ENCODE measurements around the gene PLXND1.

The PLXND1 gene

DNA sequence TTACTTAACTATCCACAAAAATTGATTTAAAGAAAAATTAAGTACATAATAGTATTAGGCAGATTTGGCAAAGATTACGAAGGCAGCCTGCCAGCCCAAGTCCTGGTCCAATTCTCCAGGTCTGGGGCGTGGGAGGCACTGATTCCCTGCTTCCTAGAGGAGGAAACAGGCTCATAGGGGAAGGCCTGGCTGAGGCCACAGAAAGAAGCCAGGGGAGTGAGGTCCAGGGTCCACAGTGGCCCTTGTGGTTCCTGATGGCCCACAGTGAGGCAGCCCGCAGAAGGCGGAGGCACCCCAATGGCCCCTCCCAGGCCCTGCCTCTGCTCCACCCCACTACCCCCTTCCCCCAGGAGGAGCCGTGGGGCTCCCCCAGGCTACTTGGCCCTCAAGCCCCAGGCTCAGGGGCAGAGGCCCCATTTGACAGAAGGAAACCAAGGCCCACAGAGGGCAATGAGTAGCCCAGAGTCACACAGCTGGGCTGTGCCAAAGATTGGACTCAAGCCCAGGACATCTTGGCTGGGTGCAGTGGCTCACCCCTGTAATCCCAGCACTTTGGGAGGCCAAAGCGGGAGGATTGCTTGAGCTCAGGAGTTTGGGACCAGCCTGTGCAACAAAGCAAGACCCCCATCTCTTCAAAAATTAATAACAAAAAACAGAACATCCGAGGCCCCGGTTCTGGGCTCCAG, 42.5 kb downstream of the PLXND1 start:
- DNase-seq (ENCODE audit: low read depth) = no peak
- no peak overlapping the region for H3K4me3 ChIP-seq (ENCODE audit: low read depth, low read length)
- no peak for TF ChIP-seq CTCF (IDR thresholded peaks at IDR 0.05; ENCODE audit: insufficient read depth, low read depth, low read length, missing control alignments)

DNA sequence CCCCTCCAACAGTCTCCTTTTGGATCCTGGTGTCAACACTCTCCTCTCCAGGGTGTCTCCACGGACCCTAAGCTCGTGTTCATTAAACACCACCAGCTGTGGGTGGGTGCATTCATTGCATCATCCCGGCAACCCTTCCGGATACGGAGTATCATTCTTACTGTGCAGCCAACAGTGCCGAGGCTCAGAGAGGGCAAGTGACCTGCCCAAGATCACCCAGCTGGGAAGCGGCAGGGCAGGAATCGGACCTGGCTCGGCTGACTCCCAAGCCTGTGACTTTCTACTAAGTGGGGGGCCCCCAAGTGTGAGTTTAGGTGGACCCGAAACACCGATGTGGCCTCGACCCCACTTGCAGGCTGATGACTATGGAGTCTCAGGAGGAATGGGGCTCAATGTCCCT, 43.1 kb downstream of the PLXND1 start:
- no peak for TF ChIP-seq CTCF (IDR thresholded peaks at IDR 0.05; ENCODE audit: insufficient read depth, low read depth, low read length, missing control alignments)
- no peak overlapping the region for H3K4me3 ChIP-seq (ENCODE audit: low read depth, low read length)
- DNase-seq (ENCODE audit: low read depth) = no peak

- no peak for DNase-seq (ENCODE audit: low read depth)
- H3K4me3 ChIP-seq (ENCODE audit: low read depth, low read length) = no peak overlapping the region
- no peak for TF ChIP-seq CTCF (IDR thresholded peaks at IDR 0.05; ENCODE audit: insufficient read depth, low read depth, low read length, missing control alignments)
Measured at GRCh38 chr3:129562803-129563202, 43.7 kb downstream of the PLXND1 start.

DNA sequence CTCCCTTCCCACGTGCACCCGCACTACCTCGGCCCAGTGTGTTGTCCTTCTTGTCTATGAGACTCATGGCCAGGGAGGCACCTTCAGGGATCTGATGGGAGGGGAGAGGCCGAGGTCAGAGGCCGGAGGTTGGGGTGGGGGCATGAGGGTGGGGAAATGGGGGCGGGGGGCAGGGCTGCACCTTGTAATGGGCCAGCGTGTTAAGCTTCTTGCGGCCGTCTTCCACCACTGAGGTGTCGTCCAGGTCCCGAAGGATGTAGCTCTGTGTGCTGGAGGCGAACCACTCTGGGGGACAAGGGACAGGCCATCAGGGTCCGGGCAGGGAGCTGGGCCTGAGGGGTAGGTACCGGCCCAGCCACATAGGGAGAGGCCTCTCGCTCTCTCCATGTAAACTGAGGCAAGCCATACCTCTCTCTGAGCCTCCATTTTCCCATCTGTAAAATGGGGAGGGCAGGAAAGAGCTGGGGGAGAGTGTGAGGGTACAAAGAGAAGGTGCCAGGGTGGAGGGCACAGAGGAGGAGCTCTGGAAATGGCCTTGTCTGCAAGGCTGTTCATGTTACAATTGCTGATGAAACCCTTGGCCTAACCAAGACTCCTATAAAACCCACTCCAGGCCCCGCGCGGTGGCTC, 44.7 kb downstream of the PLXND1 start:
- no peak overlapping the region for H3K4me3 ChIP-seq (ENCODE audit: low read depth, low read length)
- no peak for DNase-seq (ENCODE audit: low read depth)
- no peak for TF ChIP-seq CTCF (IDR thresholded peaks at IDR 0.05; ENCODE audit: insufficient read depth, low read depth, low read length, missing control alignments)

GRCh38 chr3:129560911-129561594, 45.4 kb downstream of the PLXND1 start:
- no peak overlapping the region for H3K4me3 ChIP-seq (ENCODE audit: low read depth, low read length)
- no peak for DNase-seq (ENCODE audit: low read depth)
- TF ChIP-seq CTCF (IDR thresholded peaks at IDR 0.05; ENCODE audit: insufficient read depth, low read depth, low read length, missing control alignments) = no peak

DNA sequence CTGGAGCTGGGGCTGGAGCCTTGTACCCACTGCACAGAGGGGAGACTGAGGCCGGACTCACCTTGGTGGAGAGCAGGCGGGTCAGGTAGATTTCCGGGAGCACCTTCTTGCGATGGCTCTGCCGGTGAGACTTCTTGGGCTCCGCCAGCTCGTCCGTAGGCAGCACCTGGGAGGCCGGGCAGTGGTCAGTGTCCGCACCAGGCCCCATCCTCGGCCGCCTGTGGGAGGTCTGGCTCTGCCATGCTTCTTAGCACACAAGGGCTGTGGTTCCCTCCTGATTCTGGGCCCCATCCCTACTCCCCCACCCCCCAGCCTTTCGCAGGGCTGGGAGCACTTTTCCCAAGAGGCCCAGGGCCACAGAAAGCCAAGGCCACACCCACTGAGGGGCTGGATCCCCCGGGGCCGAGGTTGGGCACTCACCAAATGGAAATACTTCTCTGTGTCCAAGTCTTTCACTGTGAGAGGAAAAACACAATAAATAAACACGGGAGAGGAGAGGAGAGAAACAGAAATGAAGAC, 46.1 kb downstream of the PLXND1 start:
- no peak overlapping the region for H3K4me3 ChIP-seq (ENCODE audit: low read depth, low read length)
- TF ChIP-seq CTCF (IDR thresholded peaks at IDR 0.05; ENCODE audit: insufficient read depth, low read depth, low read length, missing control alignments) = no peak
- DNase-seq (ENCODE audit: low read depth) = no peak
